Measurements from ENCODE around the gene FLYWCH2. TPM values are rescaled to one million over a fixed set of nuclear protein-coding genes. Genes with fewer than 3 reads are reported as not detected.

The FLYWCH2 gene
- total RNA-seq, 1 experiment from 2014 or later, result 16.5 TPM

DNA sequence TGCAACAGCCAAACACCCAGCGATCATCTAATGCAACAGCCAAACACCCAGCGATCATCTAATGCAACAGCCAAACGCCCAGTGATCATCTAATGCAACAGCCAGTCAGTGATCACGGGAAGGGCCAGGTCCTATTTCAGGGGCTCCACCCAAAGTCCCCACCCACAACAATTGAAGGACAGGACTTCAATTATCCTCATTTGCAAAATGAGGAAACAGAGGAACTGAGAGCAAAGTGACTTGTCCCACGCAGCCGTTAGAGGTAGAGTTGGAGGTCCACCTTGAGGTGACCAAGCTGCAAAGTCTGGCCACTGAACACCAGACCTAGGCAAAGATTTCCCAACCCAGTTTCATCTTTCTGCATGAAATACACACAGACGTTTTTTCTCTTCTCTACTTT, 49.2 kb upstream of the FLYWCH2 start:
- WGBS (ENCODE audit: extremely low coverage, insufficient read length, low lambda C conversion rate), result no CpG with 5 or more reads among the region's 7 CpGs
- Histone ChIP-seq H3T11ph (ENCODE audit: low read length) (no peak overlapping the region), H3K4me2 (ENCODE audit: insufficient read depth, insufficient read length, low read length) (no peak overlapping the region), H3K27me3 (ENCODE audit: insufficient read depth, low read length) (no peaks in the 10 kb centered on the region), H2BK12ac (ENCODE audit: insufficient read length, low read depth, low read length) (no peak overlapping the region), H2AK5ac (ENCODE audit: insufficient read length, low read length) (no peak overlapping the region), H3K23ac (ENCODE audit: insufficient read length, low read depth, low read length) (no peak overlapping the region), H2AFZ (ENCODE audit: low read length) (no peak overlapping the region), H3K4me1 (ENCODE audit: insufficient read depth, low read length) (peaks cover 3% of the 10 kb centered on the region; the same call in 1 of the 2 replicates), H4K8ac (replicated peaks; ENCODE audit: insufficient read length, low read depth, low read length) (no peak overlapping the region), H3K23me2 (ENCODE audit: insufficient read length, low read depth, low read length, poor library complexity, severe bottlenecking) (no peaks in the 10 kb centered on the region), H3K9ac (ENCODE audit: extremely low read depth, insufficient read length, low read length) (no peak overlapping the region), H2BK20ac (ENCODE audit: low read depth, low read length, poor library complexity, severe bottlenecking) (no peak overlapping the region), H3K18ac (ENCODE audit: insufficient read length, low read depth, low read length) (no peak overlapping the region), H3K9me3 (ENCODE audit: control insufficient read depth, low read depth, low read length) (no peaks in the 10 kb centered on the region), H2BK15ac (ENCODE audit: low read depth, low read length) (no peak overlapping the region), H3K27ac (ENCODE audit: insufficient read length, low read depth, low read length) (no peak overlapping the region), H3K4ac (ENCODE audit: low read depth, low read length) (no peak overlapping the region), H3K56ac (ENCODE audit: insufficient read length, low read depth, low read length) (no peak overlapping the region), H3K14ac (ENCODE audit: insufficient read depth, low read length) (no peak overlapping the region), H4K91ac (ENCODE audit: insufficient read length, low read depth, low read length) (no peak overlapping the region), H2BK5ac (ENCODE audit: insufficient read length, low read length) (no peak overlapping the region), H3K79me2 (ENCODE audit: insufficient read depth, low read length) (no peaks in the 10 kb centered on the region), H3K79me1 (ENCODE audit: insufficient read depth, low read depth, low read length, poor library complexity, severe bottlenecking) (no peaks in the 10 kb centered on the region), H2BK120ac (ENCODE audit: low read depth, low read length, poor library complexity, severe bottlenecking) (no peak overlapping the region), H4K20me1 (ENCODE audit: control insufficient read depth, insufficient read depth, insufficient read length) (no peaks in the 10 kb centered on the region), H4K5ac (ENCODE audit: insufficient read length, low read depth, low read length) (no peak overlapping the region)
- Mint-ChIP-seq H3K27me3 (ENCODE audit: low read depth) (peaks cover 7% of the 10 kb centered on the region), H3K9me3 (no peaks in the 10 kb centered on the region; a peak in 2 of 5 replicates), H3K36me3 (ENCODE audit: insufficient read depth in 1 of 3, low read depth in 3 of 3) (no peaks in the 10 kb centered on the region), H3K4me1 (peaks cover 16 to 17% of the 10 kb centered on the region in 2 experiments), H3K27ac (no peak overlapping the region), H3K4me3 (no peak overlapping the region)
- no peak for DNase-seq
- TF ChIP-seq, protein P1, sequence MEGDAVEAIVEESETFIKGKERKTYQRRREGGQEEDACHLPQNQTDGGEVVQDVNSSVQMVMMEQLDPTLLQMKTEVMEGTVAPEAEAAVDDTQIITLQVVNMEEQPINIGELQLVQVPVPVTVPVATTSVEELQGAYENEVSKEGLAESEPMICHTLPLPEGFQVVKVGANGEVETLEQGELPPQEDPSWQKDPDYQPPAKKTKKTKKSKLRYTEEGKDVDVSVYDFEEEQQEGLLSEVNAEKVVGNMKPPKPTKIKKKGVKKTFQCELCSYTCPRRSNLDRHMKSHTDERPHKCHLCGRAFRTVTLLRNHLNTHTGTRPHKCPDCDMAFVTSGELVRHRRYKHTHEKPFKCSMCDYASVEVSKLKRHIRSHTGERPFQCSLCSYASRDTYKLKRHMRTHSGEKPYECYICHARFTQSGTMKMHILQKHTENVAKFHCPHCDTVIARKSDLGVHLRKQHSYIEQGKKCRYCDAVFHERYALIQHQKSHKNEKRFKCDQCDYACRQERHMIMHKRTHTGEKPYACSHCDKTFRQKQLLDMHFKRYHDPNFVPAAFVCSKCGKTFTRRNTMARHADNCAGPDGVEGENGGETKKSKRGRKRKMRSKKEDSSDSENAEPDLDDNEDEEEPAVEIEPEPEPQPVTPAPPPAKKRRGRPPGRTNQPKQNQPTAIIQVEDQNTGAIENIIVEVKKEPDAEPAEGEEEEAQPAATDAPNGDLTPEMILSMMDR (conservative IDR thresholded peaks at IDR 0.05), result no peak

Data from H9 (cell line).